PC-3 (cell line): ENCODE results near the gene DNAJA3. TPM values are rescaled to one million over a fixed set of nuclear protein-coding genes. Genes with fewer than 3 reads are reported as not detected.

Experiments used
- ATAC-seq: fragments of 200-7000 bp; cut with Tn5 transposase; 2 replicates; pipeline ENCODE4 v1.9.1; 2020; ENCODE audit warnings: mild to moderate bottlenecking, moderate library complexity
- BruUV-seq: library from RNA; stranded (reverse); fragments of 400-500 nt; replicated peaks from 2 replicates; lab custom pipeline; 2021; lab: Mats Ljungman, UMichigan
- CTCF ChIA-PET: fragments of 300-600 bp; sonication (Branson Sonifier 250); formaldehyde crosslinking; loops from one replicate; lab custom pipeline; 2022; ENCODE audit warnings: antibody characterized with exemption; lab: Charles Lee
- POLR2A ChIA-PET: fragments of 300-600 bp; sonication (Branson Sonifier 250); formaldehyde crosslinking; loops from one replicate; lab custom pipeline; 2022; ENCODE audit warnings: antibody characterized with exemption; ENCODE audit not compliant: unreplicated experiment; lab: Charles Lee
- DNase-seq: peaks from one replicate; pipeline ENCODE4 v3.0.0-alpha.2; 2015
- H2AFZ ChIP-seq: fragments of 300-600 bp; sonication (generic); 2 replicates; pipeline ENCODE4 v1.6.0; 2016; ENCODE audit warnings: antibody characterized with exemption, low read length
- H3F3A ChIP-seq: fragments of 300-600 bp; sonication (generic); one replicate; pipeline ENCODE4 v1.6.0; 2017; ENCODE audit warnings: antibody characterized with exemption, low read length, control low read depth, mild to moderate bottlenecking; ENCODE audit not compliant: unreplicated experiment
- H3K27ac ChIP-seq: fragments of 300-600 bp; sonication (generic); 2 replicates; pipeline ENCODE4 v1.5.1; 2016; ENCODE audit warnings: mild to moderate bottlenecking, low read length
- H3K27me3 ChIP-seq: fragments of 300-600 bp; sonication (generic); 2 replicates; pipeline ENCODE4 v1.6.1; 2016; ENCODE audit warnings: low read length, mixed read lengths
- H3K36me3 ChIP-seq: fragments of 300-600 bp; sonication (generic); 2 replicates; pipeline ENCODE4 v1.6.1; 2016; ENCODE audit warnings: low read depth, mixed run types, low read length, mixed read lengths
- H3K4me1 ChIP-seq: fragments of 300-600 bp; sonication (generic); 2 replicates; pipeline ENCODE4 v1.5.1; 2016; ENCODE audit warnings: low read length; ENCODE audit not compliant: insufficient read depth
- H3K4me2 ChIP-seq: fragments of 300-600 bp; sonication (generic); 2 replicates; pipeline ENCODE4 v1.6.0; 2016; ENCODE audit warnings: low read length
- H3K4me3 ChIP-seq: fragments of 300-600 bp; sonication (generic); 2 replicates; pipeline ENCODE4 v1.5.1; 2016; ENCODE audit warnings: mild to moderate bottlenecking, low read length, mixed read lengths
- H3K79me2 ChIP-seq: fragments of 300-600 bp; sonication (generic); 2 replicates; pipeline ENCODE4 v1.6.1; 2017; ENCODE audit warnings: low read length, mixed read lengths
- H3K9ac ChIP-seq: fragments of 300-600 bp; sonication (generic); 2 replicates; pipeline ENCODE4 v1.6.0; 2016; ENCODE audit warnings: mild to moderate bottlenecking, low read length
- H3K9me2 ChIP-seq: fragments of 300-600 bp; sonication (generic); replicated peaks from 2 replicates; pipeline ENCODE4 v1.6.1; 2016; ENCODE audit warnings: mixed run types, low read length, mixed read lengths
- H3K9me3 ChIP-seq: fragments of 300-600 bp; sonication (generic); 2 replicates; pipeline ENCODE4 v1.6.1; 2016; ENCODE audit warnings: low read length, mixed read lengths
- H4K20me1 ChIP-seq: fragments of 300-600 bp; sonication (generic); 2 replicates; pipeline ENCODE4 v1.6.1; 2016; ENCODE audit warnings: low read length, mixed read lengths
- EZH2 ChIP-seq: fragments of 300-600 bp; sonication (generic); IDR thresholded peaks from one replicate; pipeline ENCODE4 v1.6.1; 2017; ENCODE audit warnings: antibody characterized with exemption, mild to moderate bottlenecking, low read length; ENCODE audit not compliant: unreplicated experiment
- EZH2phosphoT487 ChIP-seq: fragments of 300-600 bp; sonication (generic); IDR thresholded peaks from 2 replicates; pipeline ENCODE4 v1.6.1; 2018; ENCODE audit warnings: mild to moderate bottlenecking, antibody characterized with exemption, low read length, borderline replicate concordance
- intact Hi-C: fragments of 100-400 bp; cut with micrococcal nuclease; formaldehyde crosslinking; loops from 2 replicates; pipeline ENCODE4 v1.9.0; 2023
- total RNA-seq: library from RNA; depleted of rRNA; stranded (reverse); fragments of >200 nt; gene quantifications from 2 replicates; pipeline ENCODE4 v1.2.3, GENCODE V29; 2014
- TF ChIP-seq, protein P1 (sequence below): fragments of 300-600 bp; sonication (generic); conservative IDR thresholded peaks from 2 replicates; pipeline ENCODE4 v1.5.1; 2017; ENCODE audit warnings: antibody characterized with exemption, low read depth, mild to moderate bottlenecking, low read length

The DNAJA3 gene
- total RNA-seq, 1 experiment from 2014 or later: 123 TPM

DNA sequence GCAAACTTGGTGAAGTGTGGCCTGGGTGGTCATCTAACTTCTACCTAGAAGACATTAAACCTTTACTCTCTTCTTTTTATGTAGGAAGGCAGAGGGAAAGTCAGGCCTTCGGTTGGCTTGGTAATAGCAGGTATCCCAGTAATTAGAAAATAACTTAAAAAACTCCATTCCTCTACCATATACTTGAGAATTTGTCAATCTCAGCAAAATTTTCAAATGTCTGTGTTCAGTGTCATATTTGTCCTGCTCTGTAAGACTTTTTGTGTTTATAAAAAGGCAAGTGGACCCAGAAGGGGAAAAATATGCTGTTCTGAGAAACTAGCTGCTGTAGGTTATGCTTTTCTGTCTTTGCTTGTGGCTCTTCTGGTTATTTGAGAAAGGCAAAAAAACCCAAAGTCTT is 56.3 kb downstream of the DNAJA3 start:
- ATAC-seq (no peak), DNase-seq (no peak)
- Histone ChIP-seq H3K4me3 (no peak overlapping the region), H4K20me1 (no peaks in the 10 kb centered on the region), H3F3A (no peaks in the 10 kb centered on the region), H3K79me2 (peaks cover 67% of the 10 kb centered on the region), H3K27ac (no peak overlapping the region), H3K9me3 (no peaks in the 10 kb centered on the region), H3K36me3 (peaks cover 3% of the 10 kb centered on the region; the same call in 1 of the 2 replicates), H3K9me2 (no peaks in the 10 kb centered on the region), H3K4me1 (peaks cover 10% of the 10 kb centered on the region), H3K4me2 (no peak overlapping the region), H3K27me3 (no peaks in the 10 kb centered on the region), H3K9ac (no peak overlapping the region), H2AFZ (no peak overlapping the region)
- POLR2A ChIA-PET: no interaction called here
- TF ChIP-seq EZH2: no peak
- TF ChIP-seq EZH2phosphoT487: no peak
- TF ChIP-seq, protein P1, sequence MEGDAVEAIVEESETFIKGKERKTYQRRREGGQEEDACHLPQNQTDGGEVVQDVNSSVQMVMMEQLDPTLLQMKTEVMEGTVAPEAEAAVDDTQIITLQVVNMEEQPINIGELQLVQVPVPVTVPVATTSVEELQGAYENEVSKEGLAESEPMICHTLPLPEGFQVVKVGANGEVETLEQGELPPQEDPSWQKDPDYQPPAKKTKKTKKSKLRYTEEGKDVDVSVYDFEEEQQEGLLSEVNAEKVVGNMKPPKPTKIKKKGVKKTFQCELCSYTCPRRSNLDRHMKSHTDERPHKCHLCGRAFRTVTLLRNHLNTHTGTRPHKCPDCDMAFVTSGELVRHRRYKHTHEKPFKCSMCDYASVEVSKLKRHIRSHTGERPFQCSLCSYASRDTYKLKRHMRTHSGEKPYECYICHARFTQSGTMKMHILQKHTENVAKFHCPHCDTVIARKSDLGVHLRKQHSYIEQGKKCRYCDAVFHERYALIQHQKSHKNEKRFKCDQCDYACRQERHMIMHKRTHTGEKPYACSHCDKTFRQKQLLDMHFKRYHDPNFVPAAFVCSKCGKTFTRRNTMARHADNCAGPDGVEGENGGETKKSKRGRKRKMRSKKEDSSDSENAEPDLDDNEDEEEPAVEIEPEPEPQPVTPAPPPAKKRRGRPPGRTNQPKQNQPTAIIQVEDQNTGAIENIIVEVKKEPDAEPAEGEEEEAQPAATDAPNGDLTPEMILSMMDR: no peak
- CTCF ChIA-PET: no interaction called here
- BruUV-seq: no TSS peak
- intact Hi-C loops: no loop called here

DNA sequence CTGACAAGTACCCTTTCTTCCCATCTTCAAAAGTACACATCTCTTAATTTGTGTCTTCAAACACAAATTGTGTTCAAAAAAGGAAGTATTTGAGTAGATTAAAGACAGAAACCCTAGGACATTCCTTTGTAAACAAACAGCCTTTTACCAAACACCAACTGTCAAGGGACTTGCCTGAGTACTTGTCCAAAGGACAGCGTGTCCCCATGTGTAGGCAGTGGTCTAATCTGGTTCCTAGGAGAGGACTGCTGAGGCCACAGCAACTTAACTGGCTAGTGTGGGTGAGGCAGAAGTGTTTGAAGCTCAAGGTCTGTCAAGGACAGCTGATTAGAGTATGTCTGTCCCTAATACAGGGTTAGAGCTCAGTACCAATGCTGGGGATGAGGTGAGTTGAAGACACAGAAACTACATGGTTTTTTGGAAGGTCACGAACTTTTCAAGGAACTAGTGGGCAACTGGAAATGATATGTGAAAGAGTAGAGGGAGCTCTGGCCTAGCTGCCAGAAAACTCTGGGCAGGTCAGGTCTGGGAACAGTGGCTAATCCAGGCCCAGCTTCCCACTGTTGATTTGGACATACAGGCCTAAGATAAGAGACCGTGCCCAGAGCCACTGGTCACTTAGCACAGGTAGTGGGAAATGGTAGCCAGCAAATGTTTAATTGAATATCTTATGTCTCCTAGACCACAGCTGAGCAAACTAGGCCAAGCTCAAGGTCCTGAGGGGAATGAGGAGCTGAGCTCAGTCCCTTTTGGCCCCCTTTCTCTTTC is 60.6 kb downstream of the DNAJA3 start:
- no peak for DNase-seq
- no peak for ATAC-seq
- no peak overlapping the region for H3K9ac ChIP-seq
- TF ChIP-seq EZH2 (no peak), EZH2phosphoT487 (no peak)
- TF ChIP-seq, protein P1: no peak
- H3K79me2 ChIP-seq: peaks cover 51% of the 10 kb centered on the region
- H3K36me3 ChIP-seq: peaks cover 3% of the 10 kb centered on the region
- intact Hi-C loops: no loop called here
- H3K27ac ChIP-seq: no peak overlapping the region
- no peaks in the 10 kb centered on the region for H3K9me3 ChIP-seq
- ChIA-PET POLR2A (no interaction called here), CTCF (no interaction called here)
- H3K27me3 ChIP-seq: no peaks in the 10 kb centered on the region
- H3F3A ChIP-seq: peaks cover 6% of the 10 kb centered on the region
- no peaks in the 10 kb centered on the region for H3K9me2 ChIP-seq
- BruUV-seq: no TSS peak
- H3K4me3 ChIP-seq: no peak overlapping the region
- no peak overlapping the region for H2AFZ ChIP-seq
- H3K4me1 ChIP-seq: peaks cover 18% of the 10 kb centered on the region
- H3K4me2 ChIP-seq: no peak overlapping the region
- H4K20me1 ChIP-seq: no peaks in the 10 kb centered on the region

DNA sequence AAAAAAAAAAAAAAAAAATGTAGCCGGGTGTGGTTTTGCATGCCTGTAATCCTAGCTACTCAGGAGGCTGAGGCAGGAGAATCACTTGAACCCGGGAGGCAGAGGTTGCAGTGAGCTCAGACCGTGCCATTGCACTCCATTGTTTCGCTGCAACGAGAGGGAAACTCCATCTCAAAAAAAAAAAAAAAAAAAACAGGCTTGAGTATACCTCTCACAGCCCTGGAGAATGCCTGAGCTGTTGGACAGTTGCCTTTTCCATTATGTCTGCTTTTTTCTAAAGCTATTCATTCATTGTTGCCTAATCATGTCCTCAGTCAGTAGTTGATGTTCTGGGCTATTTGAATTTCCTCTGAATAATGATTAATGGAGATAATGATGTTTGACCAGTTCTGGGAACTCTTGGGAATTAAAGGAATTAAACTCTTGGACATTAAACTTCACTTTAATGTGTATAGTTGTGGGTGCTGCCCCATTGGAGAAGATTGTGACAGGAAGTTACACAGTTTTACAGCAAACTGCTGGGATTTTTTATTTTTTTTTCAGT is 62.4 kb downstream of the DNAJA3 start:
- H3K36me3 ChIP-seq: peaks cover 3% of the 10 kb centered on the region
- DNase-seq: no peak
- H3K79me2 ChIP-seq: peaks cover 50% of the 10 kb centered on the region
- H3K9me2 ChIP-seq: no peaks in the 10 kb centered on the region
- H3K4me2 ChIP-seq: peak overlapping the region; percentile 17; the same call in 1 of the 2 replicates
- TF ChIP-seq, protein P1: no peak
- H3K4me1 ChIP-seq: peaks cover 18% of the 10 kb centered on the region
- no peaks in the 10 kb centered on the region for H3K27me3 ChIP-seq
- no peak for ATAC-seq
- BruUV-seq: no TSS peak
- no peaks in the 10 kb centered on the region for H4K20me1 ChIP-seq
- intact Hi-C loops: no loop called here
- H3K27ac ChIP-seq: 0 out of 2 replicates have a peak overlapping the region, but pooled peaks have one; percentile 7
- ChIA-PET CTCF (interaction anchor here (0.5 kb wide), 1 partner anchor 9 kb away, joined by 5 read pairs; no protein-coding TSS in a partner anchor), POLR2A (no interaction called here)
- peaks cover 6% of the 10 kb centered on the region for H3F3A ChIP-seq
- H3K4me3 ChIP-seq: no peak overlapping the region
- no peaks in the 10 kb centered on the region for H3K9me3 ChIP-seq
- no peak overlapping the region for H2AFZ ChIP-seq
- no peak overlapping the region for H3K9ac ChIP-seq
